HG03469 (cell line): ENCODE measurements around the gene MGMT.

Experiments used
- ATAC-seq: cut with Tn5 transposase; IDR thresholded peaks from one replicate; pipeline ENCODE4 v1.9.1; 2021; ENCODE audit warnings: mild to moderate bottlenecking, moderate library complexity, moderate number of reproducible peaks; ENCODE audit not compliant: unreplicated experiment

The MGMT gene

DNA sequence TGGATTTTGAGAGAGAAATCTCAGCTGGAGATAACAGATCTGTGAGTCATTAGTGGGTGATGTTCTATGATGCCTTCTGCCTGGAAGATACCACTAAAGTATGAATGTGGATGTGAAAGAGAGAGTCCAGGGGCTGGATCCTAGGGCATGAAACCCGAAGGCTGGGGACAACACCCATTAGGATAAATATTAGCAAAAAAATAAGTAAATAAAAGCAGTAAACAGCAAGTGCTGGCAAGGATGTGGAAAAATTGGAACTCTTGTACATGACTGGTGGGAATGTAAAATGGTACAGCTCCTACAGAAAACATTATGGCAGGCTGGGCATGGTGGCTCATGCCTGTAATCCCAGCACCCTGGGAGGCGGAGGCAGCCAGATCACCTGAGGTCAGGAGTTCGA is 16.6 kb upstream of the MGMT start:
- ATAC-seq = no peak

DNA sequence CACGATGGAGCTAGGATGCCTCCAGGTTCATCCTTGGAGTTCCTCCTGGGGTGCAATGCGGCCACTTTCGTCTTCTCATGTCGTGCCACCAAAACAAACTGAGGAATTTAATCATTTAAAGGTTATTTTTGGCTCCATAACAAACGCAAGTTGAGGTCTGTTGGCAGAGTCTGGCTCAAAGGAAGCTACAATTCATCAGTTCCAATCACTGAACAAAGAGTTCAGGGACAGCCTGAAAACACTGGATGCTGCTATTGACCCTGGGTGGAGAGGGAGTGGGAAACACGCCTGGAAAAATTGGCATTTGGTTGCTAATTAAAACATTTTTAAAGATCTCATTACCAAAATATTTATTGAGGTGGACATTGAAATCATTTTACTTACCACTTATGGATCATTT is 11.4 kb upstream of the MGMT start:
- no peak for ATAC-seq

DNA sequence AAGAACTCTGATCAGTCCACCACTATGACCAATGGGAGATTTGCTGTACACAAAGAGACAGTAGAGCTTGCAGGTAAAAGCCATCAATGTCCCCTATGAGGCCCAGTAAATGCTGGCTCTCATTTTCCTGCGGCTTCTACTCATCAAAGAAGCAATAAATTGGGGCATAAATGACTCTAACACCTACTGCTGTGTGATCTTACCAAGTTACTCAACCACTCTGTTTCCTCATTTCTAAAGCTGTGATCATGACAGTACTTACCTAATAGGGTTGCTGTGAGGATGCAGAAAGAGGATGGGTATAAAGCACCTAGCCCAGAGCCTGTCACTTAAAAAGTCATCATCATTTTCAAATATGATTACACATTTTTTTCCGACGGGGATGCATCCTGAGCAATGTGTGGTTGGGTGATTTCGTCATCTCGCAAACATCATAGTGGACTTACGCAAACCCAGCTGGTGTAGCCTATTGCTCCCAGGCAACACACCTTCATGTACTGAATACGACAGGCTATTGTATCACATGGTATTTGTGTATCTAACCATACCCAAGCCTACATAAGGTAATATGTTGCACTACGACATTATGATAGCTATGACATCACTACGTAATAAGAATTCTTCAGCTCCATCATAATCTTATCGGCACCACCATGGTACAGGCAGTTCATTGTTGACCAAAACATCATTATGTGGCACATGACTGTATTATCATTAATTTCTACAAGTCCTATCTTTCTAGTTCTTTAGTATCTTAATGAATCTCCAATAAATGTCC is 7.1 kb upstream of the MGMT start:
- no peak for ATAC-seq

DNA sequence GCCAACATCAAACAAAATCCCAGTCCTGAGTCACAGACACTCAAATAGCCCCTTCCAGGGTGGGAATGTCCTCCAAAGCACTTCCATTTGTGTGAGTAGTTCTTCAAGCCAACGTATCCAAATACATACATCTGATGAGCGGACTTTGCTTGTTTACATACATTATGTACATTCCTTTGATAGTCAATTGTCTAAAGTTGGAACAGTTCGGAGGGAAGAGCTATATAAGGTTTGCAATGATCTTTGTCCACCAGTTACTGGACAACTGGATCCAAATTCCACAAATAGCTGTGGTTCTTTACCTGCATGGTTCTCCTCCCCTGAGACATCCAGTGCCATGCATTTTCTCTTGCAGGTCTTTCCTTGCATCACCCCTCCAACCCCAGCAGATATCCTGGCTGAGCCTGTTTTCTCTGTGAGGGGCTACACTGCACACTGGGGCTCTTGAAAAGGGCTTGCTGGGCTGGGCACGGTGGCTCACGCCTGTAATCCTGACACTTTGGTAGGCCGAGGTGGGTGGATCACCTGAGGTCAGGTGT is 4.7 kb upstream of the MGMT start:
- no peak for ATAC-seq

DNA sequence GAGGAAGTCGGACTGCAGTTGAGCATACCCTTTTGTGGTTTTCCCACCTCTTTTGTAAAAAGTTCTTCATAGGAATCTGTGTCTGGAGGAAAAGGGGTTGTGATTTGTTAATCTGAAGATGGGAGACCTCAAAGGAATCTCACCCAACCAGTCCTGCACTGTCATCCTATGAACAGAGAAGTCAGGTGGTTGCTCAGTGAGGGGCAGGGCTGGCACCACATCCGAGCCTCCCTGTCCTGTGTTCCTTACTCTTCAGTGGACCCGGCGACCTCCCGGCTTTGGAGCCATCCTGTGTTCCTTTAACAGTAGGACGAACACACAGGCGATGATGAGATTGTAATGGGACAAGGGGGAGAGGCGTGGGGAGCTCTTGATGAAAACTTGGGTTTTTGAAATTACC is 2.8 kb upstream of the MGMT start:
- no peak for ATAC-seq

DNA sequence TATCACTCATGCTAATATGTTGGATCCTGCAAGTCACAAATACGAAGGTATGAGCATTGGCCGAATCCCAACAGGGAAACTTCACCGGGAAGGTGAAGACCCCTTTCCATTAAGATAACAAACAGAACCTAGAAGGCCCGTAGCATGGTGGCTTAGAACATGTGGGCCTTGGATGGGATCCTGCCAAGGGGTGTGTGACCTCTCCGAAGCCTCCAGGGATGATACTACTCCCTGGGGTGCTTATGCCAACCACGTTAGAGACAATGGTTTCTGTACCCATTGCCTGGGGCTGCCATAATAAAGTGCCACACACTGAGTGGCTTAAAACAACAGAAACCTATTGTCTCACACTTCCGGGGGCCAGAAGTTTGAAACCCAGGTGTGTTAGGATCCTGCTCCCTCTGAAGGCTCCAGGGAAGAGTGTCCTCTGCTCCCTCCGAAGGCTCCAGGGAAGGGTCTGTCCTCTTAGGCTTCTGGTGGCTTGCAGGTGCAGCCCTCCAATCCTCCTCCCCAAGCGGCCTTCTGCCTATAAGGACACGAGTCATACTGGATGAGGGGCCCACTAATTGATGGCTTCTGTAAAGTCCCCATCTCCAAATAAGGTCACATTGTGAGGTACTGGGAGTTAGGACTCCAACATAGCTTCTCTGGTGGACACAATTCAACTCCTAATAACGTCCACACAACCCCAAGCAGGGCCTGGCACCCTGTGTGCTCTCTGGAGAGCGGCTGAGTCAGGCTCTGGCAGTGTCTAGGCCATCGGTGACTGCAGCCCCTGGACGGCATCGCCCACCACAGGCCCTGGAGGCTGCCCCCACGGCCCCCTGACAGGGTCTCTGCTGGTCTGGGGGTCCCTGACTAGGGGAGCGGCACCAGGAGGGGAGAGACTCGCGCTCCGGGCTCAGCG is 992 bp upstream of the MGMT start:
- no peak for ATAC-seq

DNA sequence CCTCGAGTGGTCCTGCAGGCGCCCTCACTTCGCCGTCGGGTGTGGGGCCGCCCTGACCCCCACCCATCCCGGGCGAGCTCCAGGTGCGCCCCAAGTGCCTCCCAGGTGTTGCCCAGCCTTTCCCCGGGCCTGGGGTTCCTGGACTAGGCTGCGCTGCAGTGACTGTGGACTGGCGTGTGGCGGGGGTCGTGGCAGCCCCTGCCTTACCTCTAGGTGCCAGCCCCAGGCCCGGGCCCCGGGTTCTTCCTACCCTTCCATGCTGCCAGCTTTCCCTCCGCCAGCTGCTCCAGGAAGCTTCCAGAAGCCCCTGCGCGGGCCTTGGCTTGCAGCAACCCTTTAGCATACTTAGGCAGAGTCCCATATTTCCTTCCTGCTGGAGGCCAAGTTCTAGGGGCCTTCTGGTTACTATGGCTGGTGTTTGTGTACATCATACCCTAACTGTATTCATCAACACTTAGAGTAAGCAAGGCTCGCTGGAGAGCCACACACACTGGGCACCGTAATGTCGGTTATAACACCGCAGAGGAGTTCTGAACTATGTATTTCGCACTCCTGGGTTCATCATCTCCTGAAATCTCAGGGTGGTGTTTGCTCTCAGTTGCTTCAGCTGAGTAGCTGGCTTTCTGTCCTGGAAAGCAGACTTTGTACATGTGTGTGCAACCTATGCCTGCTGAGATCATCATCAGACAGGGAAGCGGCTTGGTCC is 471 bp downstream of the MGMT start:
- peak; percentile 3 for ATAC-seq

DNA sequence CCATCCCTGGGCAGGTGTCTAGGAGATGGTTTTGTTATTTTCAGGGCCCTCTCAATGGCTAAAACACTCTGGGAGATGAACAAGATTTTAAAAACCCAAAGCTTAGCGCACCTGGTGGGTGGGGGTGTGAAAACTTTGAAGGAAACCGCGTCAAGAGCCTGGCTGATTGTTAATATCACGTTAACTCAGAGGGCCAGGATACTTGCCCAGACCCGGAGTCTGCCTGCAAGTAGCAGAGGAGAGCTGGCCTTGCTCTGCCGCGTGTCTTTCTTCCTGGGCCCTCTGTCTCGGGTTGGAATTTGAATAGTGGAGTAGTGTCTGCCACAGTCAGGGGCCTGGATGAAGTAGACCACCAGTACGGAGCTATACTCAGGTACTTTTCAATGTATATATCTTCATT is 1.1 kb downstream of the MGMT start:
- no peak for ATAC-seq

DNA sequence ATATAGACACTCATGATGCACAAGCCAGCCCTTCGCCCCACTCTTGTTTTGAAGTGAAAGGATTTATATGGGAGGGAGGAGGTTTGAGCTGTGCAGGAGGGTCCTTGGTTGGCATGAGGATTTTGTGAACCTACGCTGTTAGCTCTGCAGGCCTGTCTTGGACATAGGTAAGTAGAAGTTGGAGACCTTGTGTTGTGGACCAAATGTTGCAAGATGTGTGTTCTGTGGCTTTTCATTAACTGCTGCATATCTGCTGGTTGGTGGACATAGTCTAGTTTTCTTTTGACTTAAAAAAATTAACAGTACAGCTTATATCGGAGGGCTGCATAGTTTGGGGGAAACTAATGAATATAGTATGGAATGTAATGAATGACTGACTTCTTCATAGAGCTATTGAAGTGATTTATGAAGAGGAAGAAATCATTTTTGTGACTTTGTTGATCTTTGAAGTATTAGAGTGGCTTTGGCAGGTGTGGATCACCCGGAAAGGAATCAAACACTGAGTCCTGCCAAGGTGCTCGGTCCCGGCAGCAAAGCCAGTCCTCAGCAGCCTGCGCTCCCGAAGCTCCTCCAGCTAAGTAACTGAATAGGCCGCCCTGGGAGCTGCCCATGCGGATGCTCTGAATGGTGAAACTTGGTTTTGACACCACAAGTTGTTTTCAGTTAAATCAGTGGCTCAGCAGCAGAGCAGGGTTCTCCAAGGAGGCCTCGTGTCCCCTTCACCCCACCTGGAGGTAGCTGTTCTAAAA is 3.2 kb downstream of the MGMT start:
- no peak for ATAC-seq

DNA sequence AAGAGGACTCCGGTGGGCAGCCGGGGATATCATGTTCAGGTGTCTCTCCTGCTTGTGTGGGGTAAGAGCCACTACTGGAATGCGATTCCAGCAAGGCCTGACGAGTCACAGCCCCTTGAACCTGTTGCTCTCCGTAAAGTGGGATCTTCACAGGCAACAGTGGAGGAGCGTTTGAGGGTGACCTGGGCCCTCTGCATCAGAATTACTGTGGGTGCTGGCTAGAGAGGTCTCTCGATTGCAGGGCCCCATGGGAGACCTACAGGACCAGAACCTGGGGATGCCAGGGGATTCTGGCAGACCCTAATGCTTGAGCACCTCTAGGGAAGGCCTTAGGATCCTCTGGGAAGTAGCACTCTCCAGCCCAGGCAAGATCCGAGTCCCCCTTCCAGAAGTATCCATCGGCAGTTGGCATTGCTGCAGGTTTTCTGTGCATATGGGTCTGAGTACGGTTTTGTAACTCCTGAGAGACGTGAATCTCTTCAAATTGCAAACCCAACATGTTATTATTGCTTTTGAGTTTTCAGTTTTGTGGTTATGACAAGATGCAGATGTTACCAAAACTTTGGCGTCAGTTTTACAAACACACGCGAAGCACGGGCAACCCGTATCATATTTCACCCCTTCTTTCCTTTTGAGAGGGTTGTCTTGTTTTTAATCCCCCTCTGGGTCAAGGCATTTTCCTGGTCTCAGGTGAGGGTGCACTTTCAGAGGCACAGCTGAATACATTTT is 4.6 kb downstream of the MGMT start:
- no peak for ATAC-seq

DNA sequence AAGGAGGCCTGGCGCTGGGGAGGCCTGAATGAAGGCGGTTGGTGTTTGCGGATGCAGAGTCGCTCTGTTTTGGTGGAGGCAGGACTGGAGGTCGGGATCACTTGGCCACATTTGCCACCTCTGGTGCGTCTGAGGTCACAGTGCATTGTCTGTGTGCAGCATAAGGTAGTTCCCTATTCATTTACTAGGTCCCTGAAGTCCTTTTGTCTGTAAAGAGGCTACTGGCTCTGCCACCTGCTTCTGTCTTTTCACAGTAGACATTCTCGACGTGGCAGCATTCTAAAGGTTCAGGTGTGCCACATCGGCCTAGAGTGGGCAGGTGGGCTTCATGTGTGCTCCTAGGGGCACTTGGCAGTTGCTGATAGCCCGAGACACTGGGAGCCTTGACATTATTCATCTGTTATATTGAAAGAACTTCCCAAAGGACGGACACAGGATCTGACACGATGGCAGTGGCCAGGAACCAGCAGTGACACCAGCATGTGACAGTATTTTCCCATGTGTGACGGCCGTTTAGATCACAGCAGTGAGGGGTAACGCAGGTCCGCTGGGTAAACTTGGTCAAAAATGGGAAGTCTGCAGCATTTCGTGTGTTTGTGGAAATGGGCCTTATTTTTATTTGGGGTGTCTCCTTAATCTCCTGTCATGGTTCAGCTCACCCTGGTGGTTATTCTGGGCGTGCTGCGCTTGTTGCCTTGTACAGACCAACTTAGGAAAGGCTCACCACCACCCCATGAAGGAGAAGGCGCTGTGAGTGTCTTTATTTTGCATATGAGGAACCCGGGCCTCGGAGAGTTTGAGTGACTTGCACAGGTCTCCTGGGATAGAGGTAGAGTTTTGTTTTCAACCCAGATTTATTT is 5.9 kb downstream of the MGMT start:
- ATAC-seq = peak; percentile 67

DNA sequence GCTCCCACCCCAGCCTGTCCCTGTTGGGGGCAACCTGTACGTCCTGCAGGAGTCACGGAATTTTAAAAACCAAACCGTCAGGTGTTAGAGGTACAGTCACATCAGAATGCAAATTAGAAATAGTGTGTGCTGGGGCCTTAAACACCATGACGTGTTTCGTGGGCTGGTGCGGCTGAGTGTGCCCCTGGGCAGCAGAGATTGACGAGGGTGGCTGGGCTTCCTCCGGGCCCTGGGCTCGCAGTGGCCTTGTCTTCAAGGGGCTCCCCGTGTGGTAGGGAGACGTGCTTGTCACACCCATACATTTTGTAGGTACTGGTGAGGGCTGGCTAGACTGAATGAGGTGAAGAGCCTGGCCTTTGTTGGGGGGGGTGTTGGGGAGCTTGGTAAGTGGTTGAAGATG is 7.6 kb downstream of the MGMT start:
- ATAC-seq = no peak

DNA sequence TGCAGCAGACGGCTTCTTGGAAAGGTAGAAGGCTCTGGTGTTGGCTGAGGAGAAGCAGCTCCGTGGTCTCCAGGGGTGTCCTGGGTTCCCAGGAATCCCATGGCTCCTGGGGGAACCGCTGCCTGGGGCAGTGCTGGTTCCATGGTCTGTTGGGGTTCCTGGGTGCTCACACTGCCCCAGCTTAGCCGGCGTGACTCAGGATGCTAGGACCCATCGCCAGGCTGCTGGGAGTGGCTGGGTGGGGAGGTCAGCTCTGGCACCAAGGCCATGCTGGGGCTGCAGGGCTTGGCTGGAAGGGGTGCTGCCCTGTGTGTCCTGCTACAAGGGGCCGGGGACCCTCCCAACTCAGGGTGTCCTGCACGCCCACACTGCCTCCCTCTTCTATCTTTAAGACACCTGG is 9.4 kb downstream of the MGMT start:
- ATAC-seq = no peak

DNA sequence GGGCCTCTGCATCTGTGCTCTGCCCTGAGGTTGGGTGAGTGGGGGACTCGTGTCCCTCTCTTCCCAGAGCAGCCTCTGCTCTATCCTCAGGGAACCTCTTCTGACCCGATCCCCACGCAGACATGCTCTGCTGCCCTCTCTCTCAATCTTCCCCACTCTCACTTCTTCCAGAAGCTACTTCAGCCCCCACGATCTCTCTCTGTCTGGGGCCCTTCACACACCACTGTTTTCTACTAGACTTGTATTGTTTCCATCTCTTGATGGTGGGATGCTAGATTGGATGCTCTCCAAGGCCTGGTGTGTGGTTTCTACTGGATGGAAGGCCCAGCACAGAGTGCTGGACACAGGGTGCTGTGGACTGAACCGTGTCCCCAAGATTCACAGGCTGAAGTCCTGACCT is 10.0 kb downstream of the MGMT start:
- no peak for ATAC-seq

DNA sequence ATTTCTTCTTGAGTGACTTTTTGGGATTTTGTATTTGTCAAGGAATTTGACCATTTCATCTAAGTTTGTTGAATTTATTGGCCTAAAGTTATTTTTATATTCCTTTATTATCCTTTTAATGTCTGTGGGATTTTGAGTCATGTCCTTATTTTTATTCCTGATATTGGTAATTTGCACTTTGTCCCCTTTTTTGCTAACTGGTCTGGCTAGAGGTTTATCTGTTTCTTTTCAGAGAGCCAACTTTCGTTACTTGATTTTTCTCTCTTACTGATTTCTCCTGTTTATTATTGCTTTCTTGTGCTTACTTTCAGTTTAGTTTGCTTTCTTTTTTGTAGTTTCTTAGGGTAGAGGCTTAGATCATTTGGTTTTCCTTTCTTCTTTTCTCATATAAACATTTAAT is 14.6 kb downstream of the MGMT start:
- ATAC-seq = no peak

DNA sequence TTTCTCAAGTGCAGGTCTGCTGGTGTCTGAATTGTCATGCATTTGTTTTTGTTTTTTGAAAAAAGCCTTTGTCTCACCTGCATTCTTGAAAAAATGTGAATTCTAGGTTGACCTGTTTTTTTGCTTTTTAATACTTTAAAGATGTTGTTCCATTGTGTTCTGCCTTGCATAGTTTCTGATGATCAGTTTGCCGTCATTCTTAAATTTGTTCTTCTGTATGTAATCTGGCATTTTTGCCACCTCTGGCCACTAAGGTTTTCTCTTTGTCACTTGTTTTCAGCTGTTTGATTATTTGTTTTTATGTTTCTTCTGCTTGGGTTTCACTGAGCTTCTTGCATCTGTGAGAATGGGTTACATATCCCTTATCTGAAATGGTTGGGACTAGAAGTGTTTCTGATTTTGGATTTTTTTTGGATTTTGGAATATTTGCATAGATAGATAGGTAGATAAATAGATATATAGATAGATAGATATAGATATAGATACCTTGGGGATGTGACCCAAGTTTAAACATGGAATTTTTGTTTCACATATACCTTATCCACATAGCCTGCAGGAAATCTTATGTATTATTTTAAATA is 16.5 kb downstream of the MGMT start:
- ATAC-seq = no peak

DNA sequence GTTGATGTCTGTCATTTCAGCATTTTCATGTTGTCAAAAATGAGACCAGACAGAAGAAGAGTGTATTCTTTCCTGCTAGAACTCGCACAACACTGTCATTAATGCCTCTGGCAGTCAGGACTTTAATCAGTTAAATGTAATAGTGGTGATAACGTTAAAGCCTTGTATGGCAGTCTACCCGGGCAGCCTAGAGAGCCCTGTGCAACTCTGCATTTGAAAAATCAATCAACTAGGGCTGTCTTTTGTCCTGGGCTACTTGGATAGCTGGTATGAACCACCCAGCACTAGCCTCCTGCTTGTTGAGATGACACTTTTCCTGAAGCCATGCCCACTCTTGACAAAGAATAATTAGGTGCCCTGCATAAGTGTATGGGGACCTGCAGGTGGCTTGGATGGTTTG is 19.8 kb downstream of the MGMT start:
- no peak for ATAC-seq

DNA sequence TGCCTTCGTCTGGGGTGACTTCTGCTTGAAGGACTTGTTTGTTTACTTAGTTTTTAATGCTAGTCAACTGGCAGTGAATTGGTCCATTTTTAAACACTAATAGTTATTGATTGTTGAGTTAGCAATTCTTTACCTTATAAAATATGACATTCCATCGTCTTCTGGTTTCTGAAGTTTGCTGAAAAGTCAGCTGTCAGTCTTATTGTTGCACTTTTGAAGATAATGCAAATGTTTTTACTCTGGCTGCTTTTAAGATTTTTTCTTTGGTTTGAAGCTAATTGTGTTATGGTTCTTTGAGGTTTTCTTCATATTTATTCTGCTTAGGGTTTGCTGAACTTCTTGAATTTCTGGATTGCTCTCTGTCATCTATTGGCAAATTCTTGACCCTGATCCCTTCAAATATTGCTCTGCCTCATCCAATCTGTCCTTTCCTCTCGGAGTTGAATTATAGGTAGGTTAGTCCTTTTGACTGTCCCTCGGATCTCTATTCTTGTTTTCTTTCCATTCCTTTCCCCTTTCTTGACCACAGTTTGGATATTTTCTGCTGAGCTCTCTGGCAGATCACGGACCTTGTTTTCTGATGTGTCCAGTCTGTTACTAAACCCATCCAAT is 24.2 kb downstream of the MGMT start:
- ATAC-seq = no peak
